Measurements from ENCODE around the gene NIT1. TPM values are rescaled to one million over a fixed set of nuclear protein-coding genes. Genes with fewer than 3 reads are reported as not detected.

NIT1 gene
- total RNA-seq, 1 experiment from 2014 or later, result 39.6 TPM

DNA sequence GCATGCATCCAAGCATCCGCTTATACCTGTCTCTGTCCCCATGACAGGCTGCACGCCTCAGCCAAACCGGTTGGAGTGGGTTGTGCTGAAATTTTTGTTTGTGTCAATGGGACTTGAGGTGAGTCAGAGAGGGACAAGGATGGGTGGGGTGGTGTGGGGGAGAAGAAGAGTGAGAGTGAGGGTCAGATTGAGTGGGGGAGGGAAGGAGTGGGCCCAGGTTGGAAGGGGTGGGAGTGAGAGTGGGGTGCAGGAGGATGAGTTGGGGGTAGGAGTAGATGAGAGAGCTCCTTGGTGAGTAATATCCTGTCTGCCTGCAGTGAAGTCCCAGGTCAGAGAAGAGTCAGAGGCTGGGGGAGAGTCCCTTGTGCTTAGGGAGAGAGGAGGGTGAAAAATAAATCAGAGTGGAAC is 25.3 kb upstream of the NIT1 start:
- Mint-ChIP-seq H3K4me1 (peaks cover 10 to 11% of the 10 kb centered on the region in 2 experiments), H3K36me3 (ENCODE audit: insufficient read depth in 1 of 3, low read depth in 3 of 3) (no peaks in the 10 kb centered on the region), H3K27me3 (ENCODE audit: low read depth) (peaks cover 11% of the 10 kb centered on the region), H3K9me3 (no peaks in the 10 kb centered on the region; a peak in 1 of 5 replicates), H3K27ac (no peak overlapping the region; a peak in 1 of 7 replicates), H3K4me3 (no peak overlapping the region)
- Histone ChIP-seq H3K79me2 (ENCODE audit: insufficient read depth, low read length) (no peaks in the 10 kb centered on the region), H3K4ac (ENCODE audit: low read depth, low read length) (no peak overlapping the region), H3K23ac (ENCODE audit: insufficient read length, low read depth, low read length) (no peak overlapping the region), H3K27me3 (ENCODE audit: insufficient read depth, low read length) (no peaks in the 10 kb centered on the region; the same call in 1 of the 2 replicates), H3K14ac (ENCODE audit: insufficient read depth, low read length) (no peak overlapping the region), H4K5ac (ENCODE audit: insufficient read length, low read depth, low read length) (no peak overlapping the region), H3K18ac (ENCODE audit: insufficient read length, low read depth, low read length) (no peak overlapping the region), H4K20me1 (ENCODE audit: control insufficient read depth, insufficient read depth, insufficient read length) (no peaks in the 10 kb centered on the region), H3K56ac (ENCODE audit: insufficient read length, low read depth, low read length) (no peak overlapping the region), H3K9ac (ENCODE audit: extremely low read depth, insufficient read length, low read length) (no peak overlapping the region), H3K79me1 (ENCODE audit: insufficient read depth, low read depth, low read length, poor library complexity, severe bottlenecking) (no peaks in the 10 kb centered on the region), H3T11ph (ENCODE audit: low read length) (no peak overlapping the region), H3K4me2 (ENCODE audit: insufficient read depth, insufficient read length, low read length) (no peak overlapping the region), H2BK15ac (ENCODE audit: low read depth, low read length) (no peak overlapping the region), H2BK5ac (ENCODE audit: insufficient read length, low read length) (no peak overlapping the region), H2BK120ac (ENCODE audit: low read depth, low read length, poor library complexity, severe bottlenecking) (no peak overlapping the region), H4K8ac (replicated peaks; ENCODE audit: insufficient read length, low read depth, low read length) (no peak overlapping the region), H2AK5ac (ENCODE audit: insufficient read length, low read length) (no peak overlapping the region), H2BK20ac (ENCODE audit: low read depth, low read length, poor library complexity, severe bottlenecking) (no peak overlapping the region), H2BK12ac (ENCODE audit: insufficient read length, low read depth, low read length) (no peak overlapping the region), H2AFZ (ENCODE audit: low read length) (no peak overlapping the region), H3K27ac (ENCODE audit: insufficient read length, low read depth, low read length) (no peak overlapping the region), H3K9me3 (ENCODE audit: control insufficient read depth, low read depth, low read length) (no peaks in the 10 kb centered on the region), H3K4me1 (ENCODE audit: insufficient read depth, low read length) (no peaks in the 10 kb centered on the region), H3K23me2 (ENCODE audit: insufficient read length, low read depth, low read length, poor library complexity, severe bottlenecking) (no peaks in the 10 kb centered on the region), H4K91ac (ENCODE audit: insufficient read length, low read depth, low read length) (no peak overlapping the region)
- no CpG with 5 or more reads among the region's 3 CpGs for WGBS (ENCODE audit: extremely low coverage, insufficient read length, low lambda C conversion rate)
- DNase-seq, result no peak
- TF ChIP-seq, protein P1, sequence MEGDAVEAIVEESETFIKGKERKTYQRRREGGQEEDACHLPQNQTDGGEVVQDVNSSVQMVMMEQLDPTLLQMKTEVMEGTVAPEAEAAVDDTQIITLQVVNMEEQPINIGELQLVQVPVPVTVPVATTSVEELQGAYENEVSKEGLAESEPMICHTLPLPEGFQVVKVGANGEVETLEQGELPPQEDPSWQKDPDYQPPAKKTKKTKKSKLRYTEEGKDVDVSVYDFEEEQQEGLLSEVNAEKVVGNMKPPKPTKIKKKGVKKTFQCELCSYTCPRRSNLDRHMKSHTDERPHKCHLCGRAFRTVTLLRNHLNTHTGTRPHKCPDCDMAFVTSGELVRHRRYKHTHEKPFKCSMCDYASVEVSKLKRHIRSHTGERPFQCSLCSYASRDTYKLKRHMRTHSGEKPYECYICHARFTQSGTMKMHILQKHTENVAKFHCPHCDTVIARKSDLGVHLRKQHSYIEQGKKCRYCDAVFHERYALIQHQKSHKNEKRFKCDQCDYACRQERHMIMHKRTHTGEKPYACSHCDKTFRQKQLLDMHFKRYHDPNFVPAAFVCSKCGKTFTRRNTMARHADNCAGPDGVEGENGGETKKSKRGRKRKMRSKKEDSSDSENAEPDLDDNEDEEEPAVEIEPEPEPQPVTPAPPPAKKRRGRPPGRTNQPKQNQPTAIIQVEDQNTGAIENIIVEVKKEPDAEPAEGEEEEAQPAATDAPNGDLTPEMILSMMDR (conservative IDR thresholded peaks at IDR 0.05), result no peak
